ENCODE measurements around the gene CADPS2.

CADPS2 gene

DNA sequence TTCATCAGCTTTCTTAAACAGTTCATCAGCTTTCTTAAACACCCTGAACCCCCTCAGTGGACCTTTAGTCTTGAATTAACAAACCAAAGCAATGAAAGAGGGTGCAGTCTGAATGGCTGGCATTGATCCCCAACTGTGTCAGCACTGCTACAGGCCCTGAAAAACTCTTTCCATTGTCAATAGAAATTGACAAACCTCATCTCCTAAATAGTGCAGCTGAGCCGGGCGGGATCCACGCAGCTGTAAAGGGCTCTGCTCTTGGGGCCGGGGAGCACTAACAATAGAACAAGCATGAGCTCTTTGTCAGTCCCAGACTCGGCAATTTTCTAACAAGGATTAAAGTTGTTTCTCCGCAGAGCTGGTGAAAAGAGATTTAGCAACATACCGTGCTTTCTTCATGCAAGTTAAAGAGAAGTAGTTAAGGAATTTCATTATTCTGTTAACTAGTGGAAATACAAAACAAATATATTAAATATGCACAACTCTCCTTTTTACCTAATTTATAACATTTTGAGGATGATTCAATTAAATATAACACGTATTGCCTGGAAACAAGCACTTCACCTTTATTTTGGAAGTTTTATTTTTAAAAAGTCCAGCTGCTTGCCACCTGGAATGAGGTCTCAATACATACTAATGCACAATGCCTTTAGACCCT, 557.0 kb downstream of the CADPS2 start:
- TF ChIP-seq CTCF (IDR thresholded peaks at IDR 0.05) (no peak), ZFX (IDR thresholded peaks at IDR 0.05; ENCODE audit: borderline replicate concordance) (no peak)
- H3K27ac ChIP-seq: no peak overlapping the region

- no peak overlapping the region for H3K27ac ChIP-seq
- TF ChIP-seq CTCF (IDR thresholded peaks at IDR 0.05): no peak
- no peak for TF ChIP-seq ZFX (IDR thresholded peaks at IDR 0.05; ENCODE audit: borderline replicate concordance)
These were observed 558.3 kb downstream of the CADPS2 start for GRCh38 chr7:122327969-122328368.

GRCh38 chr7:122316467-122317388, 569.5 kb downstream of the CADPS2 start:
- no peak overlapping the region for H3K27ac ChIP-seq
- TF ChIP-seq ZFX (IDR thresholded peaks at IDR 0.05; ENCODE audit: borderline replicate concordance): no peak
- TF ChIP-seq CTCF (IDR thresholded peaks at IDR 0.05): no peak

DNA sequence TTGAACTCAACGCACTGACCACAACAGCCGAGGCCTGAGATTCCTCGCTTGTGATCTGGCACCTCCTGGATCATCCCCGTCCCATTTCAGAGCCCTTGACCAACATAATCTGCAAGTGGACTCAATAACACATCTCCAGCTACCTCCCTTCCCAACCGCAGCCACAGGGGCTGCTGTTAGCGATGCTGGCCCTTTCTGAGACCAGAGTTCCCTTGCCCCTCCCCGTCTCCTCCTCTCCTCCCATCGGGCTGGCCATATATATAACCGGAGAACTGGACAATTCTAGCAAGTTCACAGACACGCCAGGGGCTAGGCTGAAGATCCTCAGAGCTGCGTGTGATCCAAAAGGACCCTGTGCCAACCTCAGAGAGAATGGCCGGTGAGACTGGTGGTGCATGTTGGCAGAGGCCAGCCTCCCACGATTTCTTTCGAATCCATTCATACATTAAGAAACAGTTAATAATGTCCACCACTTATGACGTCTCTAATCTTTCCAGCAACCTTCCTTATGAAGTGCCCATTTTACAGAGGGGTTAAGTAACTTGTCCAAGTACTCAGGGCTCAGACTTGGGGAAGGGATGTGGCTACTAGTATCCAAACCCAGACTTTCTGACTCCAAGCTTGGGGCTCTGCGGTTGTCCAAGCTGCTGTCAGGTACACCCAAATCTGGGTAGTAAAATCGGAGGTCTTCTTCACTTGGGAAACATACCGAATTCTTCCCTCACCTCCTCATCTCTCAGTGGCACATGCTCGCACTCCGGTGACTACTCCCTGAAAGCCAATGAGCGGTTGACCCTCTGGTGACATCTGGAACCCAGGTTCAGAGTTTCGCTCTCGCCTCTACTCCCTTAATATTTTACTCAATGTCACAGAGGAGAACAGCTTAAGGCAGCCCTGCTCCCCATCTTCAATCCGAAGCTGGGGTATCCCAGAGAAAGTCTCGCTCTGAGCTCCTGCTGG, 570.5 kb downstream of the CADPS2 start:
- H3K27ac ChIP-seq: no peak overlapping the region
- no peak for TF ChIP-seq CTCF (IDR thresholded peaks at IDR 0.05)
- no peak for TF ChIP-seq ZFX (IDR thresholded peaks at IDR 0.05; ENCODE audit: borderline replicate concordance)

GRCh38 chr7:122314284-122314683, 572.0 kb downstream of the CADPS2 start:
- TF ChIP-seq ZFX (IDR thresholded peaks at IDR 0.05; ENCODE audit: borderline replicate concordance) (no peak), CTCF (IDR thresholded peaks at IDR 0.05) (no peak)
- no peak overlapping the region for H3K27ac ChIP-seq

DNA sequence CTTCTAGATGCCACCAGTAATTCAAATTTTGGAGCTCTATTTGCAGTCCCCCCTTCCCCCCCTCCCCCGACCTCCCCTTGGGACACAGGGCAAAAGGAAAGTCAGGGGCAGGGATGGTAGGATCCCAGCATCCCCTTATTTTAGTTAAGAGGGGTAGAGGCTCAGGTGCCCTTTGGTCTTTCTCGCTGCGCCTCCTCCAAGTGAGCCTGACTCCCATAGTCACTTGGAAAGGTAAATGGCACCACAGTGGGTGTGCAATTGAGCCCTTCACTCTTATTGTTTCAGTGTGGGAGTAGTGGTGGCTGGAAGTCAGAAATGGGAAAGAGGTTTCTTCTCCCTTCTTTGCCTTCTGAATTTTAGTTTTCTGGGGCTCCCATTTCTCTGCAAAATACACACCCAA, 573.5 kb downstream of the CADPS2 start:
- TF ChIP-seq CTCF (IDR thresholded peaks at IDR 0.05): no peak
- no peak for TF ChIP-seq ZFX (IDR thresholded peaks at IDR 0.05; ENCODE audit: borderline replicate concordance)
- H3K27ac ChIP-seq: no peak overlapping the region
